Tibial nerve (tissue), 4 donors: ENCODE measurements around the gene BCO1. TPM values are rescaled to one million over a fixed set of nuclear protein-coding genes. Genes with fewer than 3 reads are reported as not detected.
A peak's percentile ranks its signal among the peaks of the same experiment; 100 is the strongest.

Experiments used
- DNase-seq, 2 donors: peaks; one replicate each; pipeline ENCODE4 v3.0.0-alpha.2; 2019; ENCODE audit warnings: low spot score in 2 of 2
- H3K27ac ChIP-seq, 4 donors: fragments of 200-600 bp; sonication (generic) in 3 of 4; one replicate each; pipeline ENCODE4 v1.5.1; 2017 to 2019; ENCODE audit warnings: mild to moderate bottlenecking in 1 of 4
- H3K27me3 ChIP-seq, 2 donors: fragments of 200-600 bp; sonication (generic) in 1 of 2; one replicate each; pipeline versions ENCODE4 v1.5.1 to v1.6.0; 2017 to 2019
- H3K36me3 ChIP-seq, 3 donors: fragments of 200-600 bp; sonication (generic); one replicate each; pipeline ENCODE4 v1.5.1; 2018 to 2019
- H3K4me1 ChIP-seq, 4 donors: fragments of 200-600 bp; sonication (generic) in 3 of 4; one replicate each; pipeline ENCODE4 v1.5.1; 2017 to 2019
- H3K4me3 ChIP-seq, 4 donors: fragments of 200-600 bp; sonication (generic) in 3 of 4; one replicate each; pipeline ENCODE4 v1.5.1; 2017 to 2019; ENCODE audit warnings: mild to moderate bottlenecking in 1 of 4, moderate library complexity in 1 of 4
- H3K9me3 ChIP-seq, 4 donors: fragments of 200-600 bp; sonication (generic) in 3 of 4; one replicate each; pipeline ENCODE4 v1.5.1; 2017 to 2019
- CTCF ChIP-seq, 5 experiments: fragments of 200-600 bp in 3 of 5; fragments of 450-650 bp in 2 of 5; sonication (generic) in 3 of 5; IDR thresholded peaks; one replicate each; pipeline ENCODE4 v1.5.1; 2016 to 2019; ENCODE audit warnings: antibody characterized with exemption in 5 of 5, mild to moderate bottlenecking in 3 of 5, moderate library complexity in 2 of 5
- EP300 ChIP-seq, 2 donors: sonication (generic); formaldehyde crosslinking; IDR thresholded peaks; one replicate each; pipeline ENCODE4 v1.6.1; 2017; ENCODE audit warnings: antibody characterized with exemption in 2 of 2, mild to moderate bottlenecking in 1 of 2
- POLR2A ChIP-seq, 2 donors: fragments of 450-650 bp; IDR thresholded peaks; one replicate each; pipeline ENCODE4 v1.6.1; 2017; ENCODE audit warnings: antibody characterized with exemption in 2 of 2, mild to moderate bottlenecking in 2 of 2, moderate library complexity in 2 of 2
- WGBS, 2 donors: methylation state at CpG; one replicate each; pipeline ENCODE4 v1.1.5; 2018; 5-methylcytosine and 5-hydroxymethylcytosine counted together
- total RNA-seq, 4 donors: library from RNA; depleted of rRNA; stranded (reverse); fragments of >200 nt; gene quantifications; one replicate each; pipeline ENCODE4 v1.1.0, GENCODE V29; 2016

The BCO1 gene
- total RNA-seq, 4 donors from 2014 or later: not detected

GRCh38 chr16:81324808-81325207, 86.3 kb downstream of the BCO1 start:
- TF ChIP-seq EP300 (IDR thresholded peaks at IDR 0.05) (no peak), CTCF (IDR thresholded peaks at IDR 0.05) (no peak), POLR2A (IDR thresholded peaks at IDR 0.05) (no peak)
- Histone ChIP-seq H3K36me3 (no peaks in the 10 kb centered on the region), H3K27ac (no peak overlapping the region), H3K4me1 (peaks cover 0 to 32% (median 2%) of the 10 kb centered on the region in 4 donors), H3K9me3 (no peaks in the 10 kb centered on the region), H3K4me3 (no peak overlapping the region), H3K27me3 (no peaks in the 10 kb centered on the region)
- DNase-seq: no peak
- WGBS, 2 donors: 89 to 93% methylated on average over 6 of the region's 6 CpGs

GRCh38 chr16:81327011-81327410, 88.5 kb downstream of the BCO1 start:
- H3K4me1 ChIP-seq: peaks cover 0 to 23% (median 2%) of the 10 kb centered on the region in 4 donors
- no peak for TF ChIP-seq EP300 (IDR thresholded peaks at IDR 0.05)
- TF ChIP-seq CTCF (IDR thresholded peaks at IDR 0.05): no peak
- no peak for TF ChIP-seq POLR2A (IDR thresholded peaks at IDR 0.05)
- no peaks in the 10 kb centered on the region for H3K36me3 ChIP-seq
- H3K27ac ChIP-seq: peak overlapping the region in 2 of 4 donors; percentile 30 to 36
- no peak overlapping the region for H3K4me3 ChIP-seq
- DNase-seq: no peak
- no peaks in the 10 kb centered on the region for H3K9me3 ChIP-seq
- 47 to 56% methylated on average over 5 of the region's 5 CpGs for WGBS, 2 donors
- no peaks in the 10 kb centered on the region for H3K27me3 ChIP-seq

- Histone ChIP-seq H3K4me3 (no peak overlapping the region), H3K27me3 (no peaks in the 10 kb centered on the region), H3K9me3 (no peaks in the 10 kb centered on the region), H3K4me1 (peaks cover 0 to 23% (median 2%) of the 10 kb centered on the region in 4 donors), H3K36me3 (peaks cover 0 to 4% (median 0%) of the 10 kb centered on the region in 3 donors), H3K27ac (peak overlapping the region in 2 of 4 donors; percentile 30 to 36)
- no peak for DNase-seq
- WGBS, 2 donors: 71 to 74% methylated on average over 8 of the region's 8 CpGs
- TF ChIP-seq CTCF (IDR thresholded peaks at IDR 0.05) (no peak), EP300 (IDR thresholded peaks at IDR 0.05) (no peak)
These were observed 89.1 kb downstream of the BCO1 start for GRCh38 chr16:81327447-81328196.

GRCh38 chr16:81329947-81330346, 91.5 kb downstream of the BCO1 start:
- Histone ChIP-seq H3K27ac (no peak overlapping the region), H3K36me3 (peaks cover 0 to 11% (median 0%) of the 10 kb centered on the region in 3 donors), H3K9me3 (no peaks in the 10 kb centered on the region), H3K4me3 (no peak overlapping the region), H3K27me3 (no peaks in the 10 kb centered on the region), H3K4me1 (peaks cover 0 to 18% (median 2%) of the 10 kb centered on the region in 4 donors)
- TF ChIP-seq EP300 (IDR thresholded peaks at IDR 0.05): no peak
- no peak for TF ChIP-seq CTCF (IDR thresholded peaks at IDR 0.05)
- TF ChIP-seq POLR2A (IDR thresholded peaks at IDR 0.05): no peak
- 68 to 77% methylated on average over 5 of the region's 5 CpGs for WGBS, 2 donors
- DNase-seq: no peak

GRCh38 chr16:81333356-81333755, 94.9 kb downstream of the BCO1 start:
- TF ChIP-seq POLR2A (IDR thresholded peaks at IDR 0.05) (no peak), CTCF (IDR thresholded peaks at IDR 0.05) (no peak), EP300 (IDR thresholded peaks at IDR 0.05) (no peak)
- Histone ChIP-seq H3K4me1 (peaks cover 0 to 6% (median 0%) of the 10 kb centered on the region in 4 donors), H3K36me3 (peaks cover 0 to 11% (median 0%) of the 10 kb centered on the region in 3 donors), H3K27ac (no peak overlapping the region), H3K9me3 (no peaks in the 10 kb centered on the region), H3K4me3 (no peak overlapping the region), H3K27me3 (no peaks in the 10 kb centered on the region)
- DNase-seq: no peak
- 94 to 98% methylated on average over 3 of the region's 3 CpGs for WGBS, 2 donors
